ENCODE measurements around the gene SPINK1.

The SPINK1 gene, protein sequence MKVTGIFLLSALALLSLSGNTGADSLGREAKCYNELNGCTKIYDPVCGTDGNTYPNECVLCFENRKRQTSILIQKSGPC

DNA sequence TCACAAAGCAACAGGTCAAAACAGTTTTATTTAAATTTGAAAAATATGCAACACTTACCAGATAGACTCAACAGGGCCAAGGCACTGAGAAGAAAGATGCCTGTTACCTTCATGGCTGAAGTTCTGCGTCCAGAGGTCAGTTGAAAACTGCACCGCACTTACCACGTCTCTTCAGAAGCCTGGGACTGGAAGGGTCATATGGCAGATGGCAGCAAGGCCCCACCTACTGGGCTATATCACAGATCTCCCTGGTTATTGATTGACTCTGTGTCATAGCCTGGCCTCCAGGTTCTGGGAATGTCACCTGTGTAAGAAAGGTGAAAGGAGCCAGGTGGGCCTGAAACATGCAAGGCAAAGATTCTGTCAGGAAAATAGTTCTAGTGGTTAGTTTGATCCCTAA, at the start of gene SPINK1:
TSS of gene SPINK1 (minus strand) at position 207 of the 400 bp plus-strand sequence. CDS start at position 113, 94 bp downstream.
- no peak for TF ChIP-seq CTCF (IDR thresholded peaks at IDR 0.05)

- no peak for TF ChIP-seq CTCF (IDR thresholded peaks at IDR 0.05)
These were observed 49.0 kb upstream of the SPINK1 start for GRCh38 chr5:147880487-147880886.

DNA sequence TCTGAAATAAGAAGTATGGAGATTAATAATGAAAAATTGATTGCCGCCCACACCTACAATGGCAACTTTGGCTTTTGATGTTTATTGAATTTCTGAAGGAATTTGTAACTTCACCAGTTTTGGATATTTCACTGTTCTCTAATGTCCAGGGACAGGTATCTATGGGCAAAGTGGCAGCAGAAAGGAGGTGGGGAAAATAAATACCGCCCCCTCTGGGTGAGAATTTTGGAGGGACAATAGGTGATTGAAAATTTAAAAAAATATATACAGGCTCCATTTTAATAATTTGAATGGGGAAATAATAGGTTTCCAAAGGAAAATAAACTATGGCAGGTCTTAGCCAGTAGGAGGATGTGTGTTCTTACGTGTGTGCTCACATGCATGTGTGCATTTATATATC, 48.3 kb upstream of the SPINK1 start:
- TF ChIP-seq CTCF (IDR thresholded peaks at IDR 0.05), result no peak

GRCh38 chr5:147878066-147878759, 46.7 kb upstream of the SPINK1 start, which contains the start of gene SCGB3A2:
SCGB3A2 (plus strand) TSS chr5:147878711; CDS start chr5:147878804, 93 bp downstream.
- no peak for TF ChIP-seq CTCF (IDR thresholded peaks at IDR 0.05)

DNA sequence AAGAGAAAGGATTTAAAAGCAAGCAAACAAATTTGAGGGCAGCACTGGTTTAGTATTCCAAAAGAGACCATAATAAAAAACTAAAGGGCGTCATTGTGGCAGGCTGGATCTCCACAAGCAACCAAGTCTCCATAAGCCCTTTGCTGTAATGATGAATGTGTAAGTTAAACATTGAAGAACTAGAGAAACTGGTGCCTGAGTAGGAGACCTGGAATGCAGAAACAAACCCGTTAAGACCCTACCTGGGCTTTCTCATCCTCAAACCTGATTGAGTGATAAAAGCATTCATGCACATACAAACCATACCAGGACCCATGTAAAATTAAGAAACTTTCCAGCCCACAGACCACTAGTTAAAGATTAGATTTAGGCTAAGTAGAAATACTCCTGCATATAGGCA, 45.2 kb upstream of the SPINK1 start:
- no peak for TF ChIP-seq CTCF (IDR thresholded peaks at IDR 0.05)

DNA sequence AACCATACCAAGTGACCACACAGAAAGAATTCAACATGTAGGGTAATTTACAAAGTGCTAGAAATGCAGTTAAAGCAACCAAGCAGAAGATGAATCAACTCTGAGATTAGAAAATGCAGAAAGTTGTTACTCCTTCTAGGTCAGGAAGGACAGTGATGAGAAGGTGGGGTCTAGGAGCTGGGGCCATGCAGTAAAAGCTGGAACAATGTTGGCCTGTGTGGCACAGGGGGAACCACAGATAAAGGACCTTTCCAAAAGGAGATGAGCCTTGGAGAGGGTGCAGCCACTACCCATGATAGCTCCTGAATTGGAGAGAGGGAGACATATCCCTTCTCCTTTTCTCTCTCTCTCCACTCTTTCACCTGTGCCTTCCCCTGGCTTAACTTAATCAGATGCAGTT, 44.7 kb upstream of the SPINK1 start:
- no peak for TF ChIP-seq CTCF (IDR thresholded peaks at IDR 0.05)

GRCh38 chr5:147874910-147875367, 43.5 kb upstream of the SPINK1 start:
- TF ChIP-seq CTCF (IDR thresholded peaks at IDR 0.05), result no peak

Data from LNCAP (cell line).